GM18909 (cell line): ENCODE data around the gene PHF10.
"Not testable (repeated sequence)": the region's sequence is repeated elsewhere in the genome, so short reads cannot be mapped to it uniquely, and the experiment has no call there.

ENCODE experiments used
- ATAC-seq: cut with Tn5 transposase; IDR thresholded peaks from one replicate; pipeline ENCODE4 v1.9.1; 2021; ENCODE audit warnings: mild to moderate bottlenecking; ENCODE audit not compliant: unreplicated experiment, poor library complexity

The PHF10 gene

GRCh38 chr6:169723991-169724493 is 258 bp downstream of the PHF10 start:
- ATAC-seq, result peak; percentile 32

DNA sequence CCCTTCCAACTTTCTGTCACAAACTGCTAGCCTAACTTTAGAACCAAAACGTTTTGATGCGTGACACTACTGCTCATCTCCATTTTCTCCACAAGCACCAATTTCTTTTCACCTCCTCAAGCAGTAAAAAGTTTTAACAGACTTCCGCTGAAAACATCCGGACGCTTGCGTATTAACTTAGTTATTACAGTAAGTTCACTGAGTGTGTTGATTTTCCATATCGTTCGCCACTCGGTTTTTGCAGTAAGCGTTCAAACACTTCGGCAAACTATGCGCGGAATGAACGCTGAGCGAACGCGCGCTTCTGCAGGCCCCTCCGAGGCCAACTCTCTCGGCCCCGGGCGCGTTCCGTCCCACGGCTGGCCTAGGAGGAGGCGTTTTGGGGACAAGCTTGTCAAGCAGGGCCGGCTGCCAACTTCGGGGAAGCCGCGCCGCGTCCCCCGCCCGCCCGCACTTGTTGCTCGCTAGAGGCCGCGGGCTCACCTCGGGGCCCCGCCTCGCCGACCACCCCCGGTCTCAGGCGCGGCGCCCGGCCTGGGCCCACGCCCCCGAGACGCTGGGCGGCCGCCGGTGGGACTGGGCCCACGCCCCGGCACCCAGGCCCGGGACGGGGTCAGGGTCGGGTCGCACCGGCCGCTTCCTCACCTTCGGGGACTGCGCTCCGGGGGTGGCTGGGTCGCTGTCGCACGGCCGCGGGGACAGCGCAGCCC is 945 bp downstream of the PHF10 start:
- peak; percentile 47 for ATAC-seq

DNA sequence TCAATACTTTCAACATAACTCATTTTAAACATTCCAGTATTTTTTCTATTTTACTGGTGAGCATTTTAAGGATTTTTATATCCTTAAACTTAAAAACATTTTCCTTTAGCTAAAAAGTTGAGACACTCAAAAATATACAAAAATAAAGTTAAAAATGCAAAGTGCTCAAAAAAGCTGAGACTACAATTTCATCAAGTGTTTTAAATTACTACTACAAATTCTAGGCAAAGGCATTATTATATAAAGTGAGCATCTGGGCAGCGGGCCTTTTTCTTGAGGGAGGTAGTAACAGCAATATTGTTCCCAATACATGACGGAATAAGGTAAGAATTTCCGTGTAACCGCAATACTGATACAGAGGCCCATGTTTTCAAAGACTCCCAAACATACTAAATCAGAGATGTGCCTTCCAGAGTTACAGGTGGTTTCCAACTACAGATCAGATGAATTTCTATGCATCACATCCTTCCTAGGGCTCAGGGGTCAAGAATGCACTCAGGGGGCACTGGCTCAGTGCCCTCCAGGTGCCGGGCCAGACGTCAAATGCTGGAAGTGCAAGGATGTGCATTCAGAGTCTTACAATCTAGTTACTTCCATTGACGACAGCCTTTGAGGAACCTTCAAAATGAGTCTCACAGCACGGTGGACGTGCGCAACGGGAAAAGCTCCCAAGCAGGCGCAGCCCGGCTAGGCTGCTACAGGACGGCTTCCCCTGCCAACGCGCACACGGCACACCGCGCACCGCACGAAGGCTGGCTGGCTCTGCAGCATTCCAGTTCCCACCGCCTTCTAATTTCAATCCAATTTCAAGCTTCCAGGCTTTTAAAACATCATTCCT is 1.7 kb downstream of the PHF10 start:
- ATAC-seq, result peak; percentile 28

DNA sequence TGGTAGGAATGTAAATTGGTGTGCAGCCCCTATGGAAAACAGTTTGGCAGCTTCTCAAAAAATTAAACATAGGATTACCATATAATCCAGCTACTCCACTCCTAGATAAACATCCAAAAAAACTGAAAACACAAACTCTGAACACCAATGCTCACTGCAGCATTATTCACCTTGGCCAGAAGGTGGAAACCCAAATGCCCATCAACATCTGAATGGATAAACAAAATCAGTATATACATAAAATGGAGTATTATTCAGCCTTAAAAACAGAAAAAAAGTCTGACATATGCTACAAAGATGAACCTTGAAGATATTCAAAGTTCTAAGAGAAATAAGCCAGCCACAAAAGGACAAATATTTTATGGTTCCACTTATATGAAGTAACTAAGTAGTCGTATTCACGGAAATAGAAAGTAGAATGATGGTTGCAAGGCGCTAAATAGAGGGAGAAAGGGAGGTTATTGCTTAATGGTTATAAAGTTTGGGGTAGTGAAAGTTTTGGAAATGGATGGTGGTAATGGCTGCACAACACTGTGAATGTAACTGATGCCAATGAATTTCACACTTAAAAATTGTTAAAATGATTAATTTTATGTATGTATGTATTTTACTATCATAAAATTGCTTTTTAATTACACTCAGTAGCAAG is 4.0 kb downstream of the PHF10 start:
- ATAC-seq, result no peak

GRCh38 chr6:169719117-169719516 is 5.2 kb downstream of the PHF10 start:
- ATAC-seq, result no peak

DNA sequence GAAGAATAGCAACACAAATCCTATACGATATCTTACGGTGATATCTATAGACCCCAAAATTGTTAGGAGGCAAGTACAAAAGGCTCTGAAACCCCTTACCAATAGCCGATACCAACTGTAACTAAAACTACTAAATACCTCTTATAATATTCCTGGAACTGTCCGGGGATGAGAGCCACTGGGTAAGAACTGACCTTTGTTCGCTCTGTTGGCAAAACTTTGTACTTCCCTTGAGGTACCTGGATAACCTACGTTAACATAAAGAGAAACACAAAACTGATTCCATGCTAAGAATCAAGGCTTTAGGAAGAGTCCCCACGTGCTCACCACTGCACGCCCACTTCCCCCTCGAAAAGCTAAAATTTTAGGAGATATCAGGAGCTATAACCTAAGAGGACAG is 9.7 kb downstream of the PHF10 start:
- no peak for ATAC-seq

GRCh38 chr6:169714178-169714577 is 10.1 kb downstream of the PHF10 start:
- ATAC-seq, result no peak

GRCh38 chr6:169710009-169710408 is 14.3 kb downstream of the PHF10 start:
- ATAC-seq, result no peak

DNA sequence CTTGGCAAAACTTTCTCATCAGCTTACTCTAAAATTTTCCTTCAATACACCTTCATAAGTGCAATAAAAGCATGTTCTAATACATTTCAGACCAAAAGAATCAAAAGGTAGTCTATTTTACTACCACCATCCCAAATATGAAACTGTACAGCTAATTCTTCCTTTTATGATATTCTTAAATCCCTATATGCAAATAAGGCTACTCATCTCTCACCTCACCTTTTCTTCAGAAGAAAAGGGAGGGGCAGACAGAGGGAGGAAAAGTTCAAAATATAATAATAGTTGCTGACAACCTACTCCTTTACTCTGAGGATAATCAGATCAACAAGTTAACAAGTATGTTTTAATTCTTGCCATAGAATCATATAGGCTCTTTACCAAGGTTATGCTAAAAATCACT is 15.0 kb downstream of the PHF10 start:
- ATAC-seq, result no peak

GRCh38 chr6:169707772-169708171 is 16.5 kb downstream of the PHF10 start:
- ATAC-seq, result no peak

- ATAC-seq, result peak; percentile 19
Measured at GRCh38 chr6:169702840-169703246, 21.5 kb downstream of the PHF10 start.

DNA sequence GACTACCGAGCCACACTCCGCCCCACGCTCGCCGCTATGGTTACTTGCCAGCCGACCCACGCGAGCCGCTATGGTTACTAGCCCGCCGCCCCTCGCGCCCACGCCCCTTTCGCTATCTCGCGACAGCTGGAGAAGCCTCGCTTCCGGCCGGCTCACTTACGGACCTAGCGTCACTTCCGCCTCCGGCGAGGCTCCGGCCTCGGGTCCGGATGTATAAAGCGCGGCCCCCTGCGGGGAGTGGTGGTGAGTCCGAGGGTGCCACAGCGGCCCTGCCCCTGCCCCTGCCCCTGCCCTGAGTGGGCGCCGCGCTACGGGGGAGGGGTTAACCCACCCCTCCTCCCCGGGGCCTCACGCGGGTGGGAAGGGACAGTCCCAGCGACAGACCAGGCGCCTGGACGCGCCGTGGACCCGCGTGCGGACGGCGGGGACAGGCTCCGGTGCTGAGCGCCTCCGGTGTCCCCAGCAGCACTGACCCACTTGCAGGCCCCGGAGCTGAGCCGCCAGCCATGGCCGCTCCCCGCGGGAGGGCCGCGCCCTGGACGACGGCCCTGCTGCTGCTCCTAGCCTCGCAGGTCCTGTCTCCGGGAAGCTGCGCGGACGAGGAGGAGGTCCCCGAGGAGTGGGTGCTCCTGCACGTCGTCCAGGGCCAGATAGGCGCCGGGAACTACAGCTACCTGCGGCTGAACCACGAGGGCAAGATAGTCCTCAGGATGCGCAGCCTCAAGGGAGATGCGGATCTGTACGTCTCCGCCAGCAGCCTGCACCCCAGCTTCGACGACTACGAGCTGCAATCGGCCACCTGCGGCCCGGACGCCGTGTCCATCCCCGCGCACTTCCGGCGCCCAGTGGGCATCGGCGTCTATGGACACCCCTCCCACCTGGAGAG is 22.1 kb downstream of the PHF10 start, which contains the start of the genes C6orf120 and WDR27:
Gene C6orf120 (plus strand): TSS at position 173 of the 886 bp plus-strand sequence. CDS start 334 bp downstream, at position 507.
Gene WDR27 (minus strand): TSS at position 76 of the 886 bp plus-strand sequence. CDS start 13,024 bp downstream, outside the sequence.
- ATAC-seq, result peak; percentile 96

GRCh38 chr6:169701311-169701953 is 22.9 kb downstream of the PHF10 start:
- ATAC-seq, result peak; percentile 3

- no peak for ATAC-seq
Measured at GRCh38 chr6:169700296-169700695, 24.0 kb downstream of the PHF10 start.

DNA sequence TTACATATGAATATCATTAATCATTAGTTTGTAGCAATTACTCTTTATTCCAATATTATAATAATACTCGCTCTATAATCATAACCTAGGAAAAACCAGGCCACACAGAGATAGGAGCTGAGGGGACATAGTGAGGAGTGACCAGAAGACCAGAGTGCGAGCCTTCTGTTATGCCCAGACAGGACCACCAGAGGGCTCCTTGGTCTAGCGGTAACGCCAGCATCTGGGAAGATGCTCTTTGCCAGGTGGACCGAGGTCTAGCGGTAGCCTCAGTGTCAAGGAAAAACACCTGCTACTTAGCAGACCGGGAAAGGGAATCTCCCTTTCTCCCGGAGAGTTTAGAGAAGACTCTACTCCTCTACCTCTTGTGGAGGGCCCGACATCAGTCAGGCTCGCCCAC is 27.2 kb downstream of the PHF10 start:
- ATAC-seq, result not testable (repeated sequence)

GRCh38 chr6:169695131-169695530 is 29.2 kb downstream of the PHF10 start:
- no peak for ATAC-seq

GRCh38 chr6:169692516-169692915 is 31.8 kb downstream of the PHF10 start:
- ATAC-seq, result no peak

DNA sequence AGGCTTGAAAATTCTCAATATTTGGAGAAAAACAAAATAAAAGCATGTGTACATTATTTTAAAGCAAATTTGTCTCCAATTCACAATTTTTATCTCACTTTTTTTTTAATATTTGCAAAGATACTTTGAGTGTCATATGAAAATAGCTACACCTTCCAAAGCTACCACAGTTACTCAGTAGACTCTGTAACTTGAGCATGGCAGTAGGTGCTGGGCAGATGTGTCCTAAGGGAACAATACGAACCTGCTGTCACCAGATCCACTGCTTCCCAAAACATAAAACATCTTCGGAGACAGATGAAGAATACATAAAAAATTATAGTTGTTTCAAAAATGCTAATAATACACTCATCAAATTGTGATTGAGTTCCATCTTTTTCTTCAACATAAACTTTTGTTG is 33.0 kb downstream of the PHF10 start:
- ATAC-seq, result no peak

DNA sequence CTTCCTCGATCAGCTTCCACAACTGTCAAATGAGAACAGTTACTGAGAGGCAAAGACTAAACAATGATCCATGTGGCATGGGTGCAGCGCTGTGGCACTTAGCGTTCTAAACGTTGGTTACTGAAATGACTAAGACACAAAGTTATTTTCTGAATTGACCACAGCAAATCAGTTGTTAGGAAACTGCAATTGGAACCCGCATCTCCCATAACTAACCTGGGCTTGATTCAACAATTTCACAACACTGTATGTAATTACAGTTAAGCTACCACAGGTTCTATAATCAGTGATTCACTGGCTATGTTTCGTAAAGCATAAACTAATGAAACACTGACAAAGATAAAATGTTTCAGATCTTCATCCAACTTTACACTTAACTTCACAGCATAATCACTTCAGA is 35.0 kb downstream of the PHF10 start:
- ATAC-seq, result no peak
